ENCODE results near the gene E4F1. TPM values are rescaled to one million over a fixed set of nuclear protein-coding genes. Genes with fewer than 3 reads are reported as not detected.

Gene E4F1
- total RNA-seq, result 31.4 and 35.3 TPM in 2 replicates

GRCh38 chr16:2223221-2223941, at the start of gene E4F1:
E4F1 (plus strand) TSS chr16:2223591; CDS start chr16:2223614, 23 bp downstream.

GRCh38 chr16:2196162-2196980, 27.0 kb upstream of the E4F1 start, which contains the start of gene CASKIN1:
CASKIN1 (minus strand) TSS chr16:2196605; CDS start chr16:2196432, 173 bp downstream.

DNA sequence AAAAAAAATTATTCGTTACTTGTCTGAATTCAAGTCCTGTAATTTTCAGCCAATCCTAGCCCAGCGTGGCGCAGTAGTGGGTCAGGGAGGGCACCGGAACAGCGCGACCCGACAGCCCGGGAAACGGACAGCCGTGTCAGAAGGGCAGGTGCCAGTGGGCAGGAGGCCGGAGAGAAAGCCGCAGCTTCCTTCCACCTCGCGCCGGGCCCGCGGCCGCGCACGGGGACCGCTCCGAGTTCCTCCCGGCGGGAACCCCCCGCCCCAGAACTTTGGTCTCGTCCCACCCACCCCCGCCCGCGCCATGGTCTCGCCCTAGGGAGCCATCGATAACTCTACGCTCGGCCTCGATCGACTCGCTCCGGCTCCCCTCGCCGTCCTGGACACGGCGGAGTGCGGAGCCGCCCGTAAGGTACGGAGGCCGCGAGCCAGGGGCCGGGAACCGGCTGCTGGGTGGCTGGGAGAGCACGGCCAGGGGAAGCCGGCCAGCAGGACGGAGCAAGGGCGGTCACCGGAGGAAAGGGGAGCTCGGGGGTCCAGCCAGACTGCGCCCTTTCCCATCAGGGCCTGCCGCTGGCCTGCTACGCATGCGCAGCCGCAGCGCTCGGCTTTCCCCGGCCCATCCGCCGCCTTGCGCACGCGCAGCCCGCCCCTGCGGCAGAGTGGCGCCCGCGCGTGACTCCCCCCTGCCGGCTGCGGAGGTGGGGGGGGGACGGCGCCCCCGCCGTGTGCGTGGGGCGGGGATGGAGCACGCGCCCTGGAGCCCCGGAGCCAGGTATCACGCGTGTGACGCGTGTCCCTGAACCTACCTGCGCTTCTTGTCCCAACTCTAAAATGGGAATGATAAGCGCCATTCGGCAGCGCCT, 18.1 kb upstream of the E4F1 start, which contains the start of gene MLST8:
MLST8 (plus strand) TSS at position 351 of the 863 bp plus-strand sequence. CDS start 632 bp downstream, outside the sequence.

DNA sequence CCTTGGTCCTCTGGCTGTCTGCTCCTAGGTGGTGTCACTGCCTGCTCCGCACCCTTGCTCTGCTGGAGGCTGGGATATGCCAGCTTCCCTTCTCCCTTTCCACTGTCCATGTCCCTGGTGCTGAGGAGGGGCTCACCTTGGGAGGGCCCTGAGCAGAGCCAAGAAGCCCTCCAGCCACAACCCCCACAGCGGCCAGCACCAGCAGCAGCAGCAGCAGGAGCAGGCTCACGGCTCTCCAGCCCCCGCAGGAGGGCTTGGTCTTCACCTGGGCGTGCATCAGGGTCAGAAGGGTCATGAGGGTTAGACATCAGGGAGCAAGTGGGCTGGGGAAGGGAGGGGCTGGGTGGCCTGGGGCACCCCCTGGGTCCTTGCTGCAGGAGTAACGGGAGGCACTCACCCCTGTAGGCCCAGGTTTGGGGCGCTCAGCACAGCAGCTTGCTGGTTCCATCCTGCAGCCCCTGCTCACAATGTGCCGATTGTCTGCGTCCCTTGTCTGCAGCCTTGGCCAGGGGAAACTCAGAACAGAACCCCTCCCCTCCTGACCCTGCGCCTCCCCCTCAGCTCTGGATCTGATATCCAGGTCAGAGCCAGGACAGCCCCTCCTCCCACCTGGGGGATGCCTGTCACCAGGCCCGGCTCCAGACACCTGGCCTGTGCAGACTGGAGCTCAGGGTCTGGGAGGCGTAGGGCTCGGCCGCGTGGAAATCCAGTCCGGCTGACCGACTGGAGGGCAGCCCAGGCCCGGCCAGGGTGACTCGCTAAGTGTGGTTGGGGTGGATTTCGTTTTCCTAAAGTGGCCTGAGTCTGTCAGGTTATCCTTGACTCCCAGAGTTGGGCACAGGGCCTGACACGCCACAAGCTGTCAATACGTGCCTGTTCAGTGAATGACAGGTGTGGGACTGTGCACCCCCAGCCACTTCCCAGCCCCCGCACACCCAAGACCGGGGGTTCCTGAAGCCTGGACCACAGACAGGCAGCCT, 12.7 kb upstream of the E4F1 start, which contains the start of gene BRICD5:
BRICD5 (minus strand) TSS at position 478 of the 980 bp plus-strand sequence; CDS start at position 448, 30 bp downstream.

GRCh38 chr16:2214719-2214968, 8.7 kb upstream of the E4F1 start, which contains the start of gene PGP:
PGP (minus strand) TSS chr16:2214840; CDS start chr16:2214777, 63 bp downstream.

DNA sequence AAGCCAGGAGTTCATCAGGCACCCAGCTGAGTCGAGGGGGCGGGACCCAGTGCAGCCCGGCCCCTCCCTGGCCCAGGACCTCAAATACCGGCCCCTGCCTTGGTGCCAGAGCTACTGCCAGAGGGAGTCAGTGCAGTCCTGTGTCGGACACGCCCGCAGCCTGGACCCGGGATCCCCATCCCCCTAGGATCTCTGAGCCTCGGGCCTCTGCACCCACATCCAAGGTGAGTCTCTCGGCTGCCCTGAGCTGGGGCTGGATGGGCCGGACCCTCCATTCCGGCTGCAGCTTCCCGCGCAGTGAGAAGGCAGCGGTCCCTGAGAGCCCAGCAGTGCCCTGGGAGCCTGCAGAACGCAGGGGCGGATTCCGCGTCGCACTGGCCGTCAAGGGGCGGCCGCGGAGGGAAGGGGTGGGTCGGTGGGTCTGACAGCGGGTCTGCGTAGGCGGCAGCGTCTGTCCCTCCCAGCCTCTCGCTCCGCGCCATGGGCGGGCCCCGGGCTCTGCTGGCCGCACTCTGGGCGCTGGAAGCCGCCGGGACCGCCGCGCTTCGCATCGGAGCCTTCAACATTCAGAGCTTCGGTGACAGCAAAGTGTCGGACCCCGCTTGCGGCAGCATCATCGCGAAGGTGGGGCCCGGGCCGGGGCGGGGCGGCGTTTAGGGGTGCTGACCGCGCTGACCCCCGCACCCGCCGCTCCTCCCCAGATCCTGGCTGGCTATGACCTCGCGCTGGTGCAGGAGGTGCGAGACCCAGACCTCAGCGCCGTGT, 13.1 kb downstream of the E4F1 start, which contains the start of gene DNASE1L2:
DNASE1L2 (plus strand) TSS at position 108 of the 765 bp plus-strand sequence; CDS start at position 481, 373 bp downstream.

DNA sequence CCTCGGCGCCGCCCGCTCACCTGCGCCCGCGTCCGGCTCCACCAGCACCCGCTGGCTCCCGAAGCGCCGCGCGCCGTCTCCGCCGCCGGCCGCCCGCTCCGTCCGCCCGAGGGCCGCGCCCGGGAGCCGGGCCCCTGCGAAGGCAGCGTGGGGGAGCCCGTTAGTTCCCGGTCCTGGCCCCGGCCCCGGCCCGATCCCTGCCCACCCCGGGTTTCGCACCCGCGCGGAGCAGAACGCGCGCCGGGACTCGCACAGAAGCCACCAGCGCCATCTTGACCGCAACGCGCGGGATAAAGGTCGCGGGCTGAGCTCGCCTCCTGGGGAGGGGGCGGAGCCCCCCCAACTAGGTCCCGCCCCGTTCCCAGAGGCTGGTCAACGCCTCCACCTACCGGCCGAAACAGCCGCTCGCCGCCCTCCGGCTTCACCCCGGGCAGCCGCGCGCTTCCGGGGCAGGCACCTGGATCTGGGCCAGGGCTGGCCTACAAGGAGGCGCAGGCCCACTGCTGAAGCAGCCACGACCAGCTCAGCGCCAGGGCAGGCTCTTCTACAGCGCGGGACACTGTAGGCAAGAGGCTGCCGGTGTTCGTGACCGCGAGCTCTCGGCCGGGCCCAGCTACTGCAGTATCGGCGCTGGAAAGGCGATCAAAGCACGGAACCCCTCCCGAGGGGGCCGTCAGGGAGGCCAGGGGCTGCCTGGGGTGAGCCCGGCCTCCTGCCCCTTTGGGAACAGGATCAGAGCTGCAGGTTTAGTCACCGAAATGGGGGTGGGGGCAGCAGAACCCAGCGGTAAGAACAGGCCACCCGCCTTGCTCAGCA, 28.1 kb downstream of the E4F1 start, which contains the start of gene ECI1:
ECI1 (minus strand) TSS at position 292 of the 816 bp plus-strand sequence; CDS start at position 271, 21 bp downstream.

DNA sequence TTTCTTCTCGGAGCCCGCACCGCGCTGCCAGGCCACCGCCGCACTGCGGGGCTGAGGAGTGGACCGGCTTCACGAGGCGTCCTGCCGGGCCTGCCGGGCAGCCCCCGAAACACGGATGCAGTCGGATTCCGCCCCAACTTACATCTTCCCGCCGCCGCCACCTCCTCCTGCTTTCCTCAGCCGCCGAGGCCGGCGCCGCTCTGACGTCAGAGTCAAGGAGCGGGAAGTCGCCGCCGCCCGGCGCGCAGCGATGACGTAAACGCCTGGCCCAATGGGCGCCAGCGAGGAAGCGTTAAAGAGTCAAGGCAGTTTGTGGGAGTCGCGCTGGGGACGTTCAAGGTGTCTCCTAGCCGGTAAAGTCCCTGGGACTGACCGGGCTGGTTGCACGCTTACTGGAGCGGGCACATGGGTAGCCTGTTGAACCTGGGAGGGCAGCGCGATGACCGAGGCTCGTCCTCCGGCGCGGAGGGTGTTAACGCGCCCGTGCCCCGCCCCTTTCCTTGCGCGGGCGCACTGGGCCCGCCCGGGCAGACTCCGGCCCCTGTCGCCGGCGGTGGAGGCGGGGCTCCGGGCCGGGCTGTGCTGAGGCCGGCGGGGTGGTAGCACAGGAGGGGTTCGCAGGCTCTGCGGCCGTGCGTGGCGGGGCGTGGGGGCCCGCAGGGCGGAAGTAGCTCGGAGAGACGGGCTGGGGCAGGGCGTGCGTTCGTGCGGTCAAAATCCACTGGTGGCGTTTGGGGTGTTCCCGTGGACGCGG, 44.7 kb downstream of the E4F1 start, which contains the start of gene RNPS1:
RNPS1 (minus strand) TSS at position 214 of the 754 bp plus-strand sequence. CDS start 3,483 bp downstream, outside the sequence.

Small RNAs within 50 kb of the gene (small RNA-seq; reads per million reads assigned to genes)
- gene MIR3677, result 0.34 reads per million, percentile 14 among the genes with 10 or more reads in this experiment
- not detected for gene MIR4717

Other genes starting within 250 kb of the E4F1 start
- gene NOXO1, start 242.1 kb upstream of the E4F1 start, total RNA-seq, result 0.33 TPM in 1 of 2 replicates, not detected in the other
- 11.9 and 15.7 TPM in 2 replicates for gene GFER, start 239.4 kb upstream of the E4F1 start, total RNA-seq
- gene SYNGR3, start 233.6 kb upstream of the E4F1 start, total RNA-seq, result 1.9 and 6.9 TPM in 2 replicates
- 29.7 and 33.1 TPM in 2 replicates for gene ZNF598, start 213.8 kb upstream of the E4F1 start, total RNA-seq
- gene NPW, start 203.8 kb upstream of the E4F1 start, total RNA-seq, result 0.98 and 1.1 TPM in 2 replicates
- gene NHERF2, start 196.7 kb upstream of the E4F1 start, total RNA-seq, result 40.5 and 82.0 TPM in 2 replicates
- 17.9 and 28.1 TPM in 2 replicates for gene NTHL1, start 175.8 kb upstream of the E4F1 start, total RNA-seq
- gene TSC2, start 175.6 kb upstream of the E4F1 start, total RNA-seq, result 67.1 and 86.9 TPM in 2 replicates
- 64.7 and 80.0 TPM in 2 replicates for gene PKD1, start 87.7 kb upstream of the E4F1 start, total RNA-seq
- gene RAB26, start 75.0 kb upstream of the E4F1 start, total RNA-seq, result 0.65 and 0.86 TPM in 2 replicates
- gene TRAF7, start 67.8 kb upstream of the E4F1 start, total RNA-seq, result 117 and 169 TPM in 2 replicates
- gene CASKIN1, start 27.0 kb upstream of the E4F1 start, total RNA-seq, result under 0.01 TPM in 2 replicates
- gene MLST8, start 18.1 kb upstream of the E4F1 start, total RNA-seq, result 36.4 and 40.5 TPM in 2 replicates
- 0.98 and 2.1 TPM in 2 replicates for gene BRICD5, start 12.7 kb upstream of the E4F1 start, total RNA-seq
- 20.3 and 21.9 TPM in 2 replicates for gene PGP, start 8.8 kb upstream of the E4F1 start, total RNA-seq
- gene DNASE1L2, start 12.9 kb downstream of the E4F1 start, total RNA-seq, result 0.65 and 0.67 TPM in 2 replicates
- 20.8 and 28.4 TPM in 2 replicates for gene ECI1, start 28.0 kb downstream of the E4F1 start, total RNA-seq
- 144 and 178 TPM in 2 replicates for gene RNPS1, start 44.5 kb downstream of the E4F1 start, total RNA-seq
- 33.9 and 35.9 TPM in 2 replicates for gene ABCA3, start 117.1 kb downstream of the E4F1 start, total RNA-seq
- gene CCNF, start 205.9 kb downstream of the E4F1 start, total RNA-seq, result 25.2 and 44.2 TPM in 2 replicates
- 9.2 and 10.1 TPM in 2 replicates for gene TEDC2, start 236.5 kb downstream of the E4F1 start, total RNA-seq
- under 0.01 TPM in 1 of 2 replicates, not detected in the other for gene NTN3, start 247.7 kb downstream of the E4F1 start, total RNA-seq

All from vein endothelial cell (primary cell).